ENCODE results near the gene DMD.
"Not testable (repeated sequence)": the region's sequence is repeated elsewhere in the genome, so short reads cannot be mapped to it uniquely, and the experiment has no call there.

DMD gene

GRCh38 chrX:33149580-33149979 is 61.8 kb downstream of the DMD start:
- no peak for DNase-seq

- DNase-seq: no peak
Measured at GRCh38 chrX:33149085-33149484, 62.3 kb downstream of the DMD start.

GRCh38 chrX:33142331-33142730 is 69.0 kb downstream of the DMD start:
- DNase-seq: no peak

GRCh38 chrX:33138677-33139249 is 72.6 kb downstream of the DMD start:
- DNase-seq: no peak

GRCh38 chrX:33134164-33134563 is 77.2 kb downstream of the DMD start:
- DNase-seq: no peak

GRCh38 chrX:33133320-33133719 is 78.0 kb downstream of the DMD start:
- DNase-seq: no peak

GRCh38 chrX:33132569-33132968 is 78.8 kb downstream of the DMD start:
- DNase-seq: no peak

- no peak for DNase-seq
Measured at GRCh38 chrX:33129607-33130006, 81.7 kb downstream of the DMD start.

GRCh38 chrX:33128048-33128805 is 83.1 kb downstream of the DMD start:
- DNase-seq: no peak

GRCh38 chrX:33126469-33126868 is 84.9 kb downstream of the DMD start:
- no peak for DNase-seq

GRCh38 chrX:33109858-33110257 is 101.5 kb downstream of the DMD start:
- DNase-seq: no peak

GRCh38 chrX:33106737-33107136 is 104.6 kb downstream of the DMD start:
- DNase-seq: no peak

GRCh38 chrX:33095079-33095478 is 116.3 kb downstream of the DMD start:
- DNase-seq: no peak

- no peak for DNase-seq
Measured at GRCh38 chrX:33087411-33087810, 123.9 kb downstream of the DMD start.

- DNase-seq: no peak
Measured at GRCh38 chrX:33086886-33087285, 124.5 kb downstream of the DMD start.

GRCh38 chrX:33082371-33082770 is 129.0 kb downstream of the DMD start:
- no peak for DNase-seq

GRCh38 chrX:33078273-33078672 is 133.1 kb downstream of the DMD start:
- no peak for DNase-seq

- DNase-seq: not testable (repeated sequence)
Measured at GRCh38 chrX:33073660-33074059, 137.7 kb downstream of the DMD start.

- no peak for DNase-seq
Measured at GRCh38 chrX:33065415-33065814, 145.9 kb downstream of the DMD start.

- DNase-seq: no peak
Measured at GRCh38 chrX:33062041-33062440, 149.3 kb downstream of the DMD start.

GRCh38 chrX:33053001-33053400 is 158.3 kb downstream of the DMD start:
- no peak for DNase-seq

- no peak for DNase-seq
Measured at GRCh38 chrX:33045882-33046281, 165.5 kb downstream of the DMD start.

- no peak for DNase-seq
Measured at GRCh38 chrX:33045245-33045644, 166.1 kb downstream of the DMD start.

- DNase-seq: no peak
Measured at GRCh38 chrX:33041141-33041540, 170.2 kb downstream of the DMD start.

GRCh38 chrX:33032700-33033099 is 178.6 kb downstream of the DMD start:
- no peak for DNase-seq

Measured in NCI-H1048 (cell line).